ENCODE results near the gene CLTC. TPM values are rescaled to one million over a fixed set of nuclear protein-coding genes. Genes with fewer than 3 reads are reported as not detected.

The CLTC gene
- total and polyA plus RNA-seq, 2 of the 13 experiments (the other 11 are each of a cell fraction or from before 2014, with no cell fraction given), result 134 to 283 TPM

- TF ChIP-seq MIER3 (CRISPR knock-in tag; IDR thresholded peaks at IDR 0.05; ENCODE audit: borderline replicate concordance) (no peak), GLMP (CRISPR knock-in tag; IDR thresholded peaks at IDR 0.05; ENCODE audit: borderline replicate concordance) (no peak), CREB1 (IDR thresholded peaks at IDR 0.05) (no peak), CREB1 (CRISPR knock-in tag; IDR thresholded peaks at IDR 0.05) (0 out of 2 replicates have a peak, but pooled peaks have one; percentile 12), CEBPB (IDR thresholded peaks at IDR 0.05; ENCODE audit: borderline replicate concordance, low read depth, low read length) (peak; percentile 77), TRIM24 (CRISPR knock-in tag; IDR thresholded peaks at IDR 0.05) (no peak), IKZF4 (CRISPR knock-in tag; IDR thresholded peaks at IDR 0.05; ENCODE audit: borderline replicate concordance, low read depth, not compliant biosample characterization) (no peak), PCBP2 (optimal IDR thresholded peaks at IDR 0.05; ENCODE audit: low read depth, low read length, poor library complexity, severe bottlenecking) (no peak), PLSCR1 (CRISPR knock-in tag; IDR thresholded peaks at IDR 0.05; ENCODE audit: borderline replicate concordance) (no peak), ATAD3A (CRISPR knock-in tag; IDR thresholded peaks at IDR 0.05) (no peak), ZNF644 (CRISPR knock-in tag; IDR thresholded peaks at IDR 0.05; ENCODE audit: low read depth) (no peak), MTF2 (CRISPR knock-in tag; IDR thresholded peaks at IDR 0.05; ENCODE audit: borderline replicate concordance) (no peak)
Observed at GRCh38 chr17:59745040-59745439, 125.3 kb downstream of the CLTC start (continued).

Other genes starting within 250 kb of the CLTC start
- gene DHX40, start 54.3 kb upstream of the CLTC start, total RNA-seq (2016; rRNA removed; fragmentation: Illumina TruSeq; extraction: Trizol), result 37.0 and 62.6 TPM in 2 replicates
- gene DHX40, start 54.3 kb upstream of the CLTC start, polyA plus RNA-seq (2011; rRNA removed), result 16.5 and 22.2 TPM in 2 replicates
- gene PTRH2, start 87.5 kb downstream of the CLTC start, total RNA-seq (2016; rRNA removed; fragmentation: Illumina TruSeq; extraction: Trizol), result 48.7 and 67.7 TPM in 2 replicates
- gene PTRH2, start 87.5 kb downstream of the CLTC start, polyA plus RNA-seq (2011; rRNA removed), result 73.6 and 83.3 TPM in 2 replicates
- gene VMP1, start 87.8 kb downstream of the CLTC start, total RNA-seq (2016; rRNA removed; fragmentation: Illumina TruSeq; extraction: Trizol), result 80.3 and 186 TPM in 2 replicates
- gene VMP1, start 87.8 kb downstream of the CLTC start, polyA plus RNA-seq (2011; rRNA removed), result 262 and 271 TPM in 2 replicates